ENCODE measurements around the gene ABHD17B.

- TF ChIP-seq CTCF (conservative IDR thresholded peaks at IDR 0.05 in 1 of 2, IDR thresholded peaks at IDR 0.05 in 1 of 2; ENCODE audit: extremely low read depth in 1 of 2, insufficient read depth in 1 of 2, low read depth in 1 of 2, low read length in 2 of 2) (no peak), EZH2 (IDR thresholded peaks at IDR 0.05; ENCODE audit: borderline replicate concordance, low read length) (no peak)
Observed at GRCh38 chr9:71839668-71840067, 71.3 kb downstream of the ABHD17B start.
